Gastroesophageal sphincter (tissue), 4 donors: Measurements from ENCODE around the gene NEK7. TPM values are rescaled to one million over a fixed set of nuclear protein-coding genes. Genes with fewer than 3 reads are reported as not detected.
"Not testable (repeated sequence)": the region's sequence is repeated elsewhere in the genome, so short reads cannot be mapped to it uniquely, and the experiment has no call there.

Experiments used
- ATAC-seq: fragments of 150-250 bp; one replicate; pipeline ENCODE4 v1.9.1; 2016; ENCODE audit warnings: mild to moderate bottlenecking, moderate library complexity
- H3K27ac ChIP-seq, 4 donors: fragments of 200-600 bp; sonication (generic) in 3 of 4; 1 replicate in 3 of 4; 2 replicates in 1 of 4; pipeline ENCODE4 v1.5.1; 2016 to 2019
- H3K27me3 ChIP-seq: fragments of 200-600 bp; sonication (generic); one replicate; pipeline ENCODE4 v1.5.1; 2019
- H3K36me3 ChIP-seq, 2 donors: fragments of 200-600 bp; sonication (generic); one replicate each; pipeline ENCODE4 v1.5.1; 2019; ENCODE audit warnings: control low read depth in 1 of 2
- H3K4me1 ChIP-seq, 3 donors: fragments of 200-600 bp; sonication (generic); 1 replicate in 2 of 3; 2 replicates in 1 of 3; pipeline ENCODE4 v1.5.1; 2016 to 2019; ENCODE audit warnings: control low read depth in 2 of 3
- H3K4me3 ChIP-seq, 2 donors: fragments of 200-600 bp; sonication (generic); one replicate each; pipeline ENCODE4 v1.5.1; 2019; ENCODE audit warnings: mild to moderate bottlenecking in 1 of 2, moderate library complexity in 1 of 2
- H3K9me3 ChIP-seq, 3 donors: fragments of 200-600 bp; sonication (generic); one replicate each; pipeline ENCODE4 v1.5.1; 2017 to 2019; ENCODE audit warnings: control low read depth in 2 of 3
- CTCF ChIP-seq, 4 experiments: fragments of 200-600 bp in 2 of 4; fragments of 450-650 bp in 2 of 4; sonication (generic) in 1 of 4; IDR thresholded peaks; one replicate each; pipeline ENCODE4 v1.5.1; 2017 to 2019; ENCODE audit warnings: antibody characterized with exemption in 4 of 4, mild to moderate bottlenecking in 2 of 4, moderate library complexity in 2 of 4
- EP300 ChIP-seq: sonication (generic); formaldehyde crosslinking; IDR thresholded peaks from one replicate; pipeline ENCODE4 v1.6.1; 2017; ENCODE audit warnings: antibody characterized with exemption, mild to moderate bottlenecking
- POLR2A ChIP-seq, 2 donors: fragments of 450-650 bp; IDR thresholded peaks; one replicate each; pipeline ENCODE4 v1.6.1; 2017; ENCODE audit warnings: antibody characterized with exemption in 2 of 2, mild to moderate bottlenecking in 2 of 2, moderate library complexity in 1 of 2
- POLR2AphosphoS5 ChIP-seq: sonication (generic); formaldehyde crosslinking; IDR thresholded peaks from one replicate; pipeline ENCODE4 v1.6.1; 2017; ENCODE audit warnings: antibody characterized with exemption
- WGBS, 2 donors: methylation state at CpG; one replicate each; pipeline ENCODE4 v1.1.5; 2018; ENCODE audit warnings: low coverage in 1 of 2; 5-methylcytosine and 5-hydroxymethylcytosine counted together
- total RNA-seq, 4 donors: library from RNA; depleted of rRNA; stranded (reverse); fragments of >200 nt; gene quantifications; one replicate each; pipeline ENCODE4 v1.1.0, GENCODE V29; 2016

Gene NEK7
- total RNA-seq, 4 donors from 2014 or later: 114 to 250 (median 181) TPM

- ATAC-seq: no peak
- no peaks in the 10 kb centered on the region for H3K4me1 ChIP-seq
- H3K9me3 ChIP-seq: no peaks in the 10 kb centered on the region
- H3K4me3 ChIP-seq: no peak overlapping the region
- H3K36me3 ChIP-seq: peaks cover 0 to 14% of the 10 kb centered on the region in 2 donors
- H3K27me3 ChIP-seq: no peaks in the 10 kb centered on the region
- TF ChIP-seq EP300 (no peak), CTCF (IDR thresholded peaks at IDR 0.05) (no peak), POLR2A (IDR thresholded peaks at IDR 0.05) (no peak), POLR2AphosphoS5 (no peak)
- 87 to 92% methylated on average over 3 to 6 of the region's 6 CpGs for WGBS, 2 donors
- no peak overlapping the region for H3K27ac ChIP-seq
These were observed 141.8 kb downstream of the NEK7 start for GRCh38 chr1:198298640-198299039.

- Histone ChIP-seq H3K27ac (no peak overlapping the region), H3K36me3 (peaks cover 0 to 14% of the 10 kb centered on the region in 2 donors), H3K4me3 (no peak overlapping the region), H3K27me3 (no peaks in the 10 kb centered on the region), H3K9me3 (no peaks in the 10 kb centered on the region), H3K4me1 (no peaks in the 10 kb centered on the region)
- TF ChIP-seq CTCF (IDR thresholded peaks at IDR 0.05): no peak
- TF ChIP-seq POLR2A (IDR thresholded peaks at IDR 0.05): no peak
- TF ChIP-seq POLR2AphosphoS5: no peak
- no peak for TF ChIP-seq EP300
- 100% methylated on average over 1 of the region's 1 CpG for WGBS, 2 donors
- no peak for ATAC-seq
These were observed 143.7 kb downstream of the NEK7 start for GRCh38 chr1:198300451-198300850.

- peaks cover 0 to 8% of the 10 kb centered on the region in 2 donors for H3K36me3 ChIP-seq
- WGBS, 2 donors: 90 to 96% methylated on average over 3 of the region's 3 CpGs
- TF ChIP-seq POLR2A (IDR thresholded peaks at IDR 0.05) (no peak), POLR2AphosphoS5 (no peak), CTCF (IDR thresholded peaks at IDR 0.05) (no peak), EP300 (no peak)
- no peak overlapping the region for H3K4me3 ChIP-seq
- no peaks in the 10 kb centered on the region for H3K9me3 ChIP-seq
- H3K27me3 ChIP-seq: no peaks in the 10 kb centered on the region
- H3K4me1 ChIP-seq: no peaks in the 10 kb centered on the region
- H3K27ac ChIP-seq: no peak overlapping the region
- ATAC-seq: no peak
These were observed 147.6 kb downstream of the NEK7 start for GRCh38 chr1:198304431-198304830.

- not testable (repeated sequence) for H3K9me3 ChIP-seq, H3K27ac ChIP-seq, H3K4me1 ChIP-seq, H3K4me3 ChIP-seq, H3K27me3 ChIP-seq, ATAC-seq
- 86% methylated on average over 1 of the region's 15 CpGs; no CpG with 5 or more reads in 1 of the 2 donors for WGBS, 2 donors
- H3K36me3 ChIP-seq: peaks cover 0 to 40% of the 10 kb centered on the region in 2 donors
These were observed 158.0 kb downstream of the NEK7 start for GRCh38 chr1:198314817-198315216.

GRCh38 chr1:198315331-198315730 lies 158.5 kb downstream of the NEK7 start:
- not testable (repeated sequence) for H3K4me3 ChIP-seq, H3K4me1 ChIP-seq, H3K27ac ChIP-seq, ATAC-seq, H3K9me3 ChIP-seq, H3K27me3 ChIP-seq
- peaks cover 0 to 40% of the 10 kb centered on the region in 2 donors for H3K36me3 ChIP-seq
- WGBS, 2 donors: 88 to 95% methylated on average over 2 to 8 of the region's 8 CpGs

GRCh38 chr1:198316546-198317100 lies 159.8 kb downstream of the NEK7 start:
- Histone ChIP-seq H3K4me3 (no peak overlapping the region), H3K27me3 (no peaks in the 10 kb centered on the region), H3K9me3 (no peaks in the 10 kb centered on the region), H3K4me1 (no peaks in the 10 kb centered on the region), H3K27ac (no peak overlapping the region), H3K36me3 (peaks cover 0 to 48% of the 10 kb centered on the region in 2 donors)
- ATAC-seq: no peak
- TF ChIP-seq EP300: no peak
- no peak for TF ChIP-seq POLR2AphosphoS5
- TF ChIP-seq CTCF (IDR thresholded peaks at IDR 0.05): no peak
- TF ChIP-seq POLR2A (IDR thresholded peaks at IDR 0.05): no peak
- 86% methylated on average over 4 of the region's 4 CpGs for WGBS, 2 donors
